ENCODE data around the gene PCSK5.

PCSK5 gene

GRCh38 chr9:76092572-76092971 lies 202.1 kb downstream of the PCSK5 start:
- no peak for DNase-seq

GRCh38 chr9:76095585-76095984 lies 205.1 kb downstream of the PCSK5 start:
- no peak for DNase-seq

- DNase-seq: no peak
Measured at GRCh38 chr9:76099516-76099915, 209.0 kb downstream of the PCSK5 start.

GRCh38 chr9:76101075-76101474 lies 210.6 kb downstream of the PCSK5 start:
- DNase-seq: no peak

GRCh38 chr9:76101491-76101890 lies 211.0 kb downstream of the PCSK5 start:
- DNase-seq: no peak

GRCh38 chr9:76101947-76102346 lies 211.5 kb downstream of the PCSK5 start:
- DNase-seq: no peak

- no peak for DNase-seq
Measured at GRCh38 chr9:76103531-76104315, 213.2 kb downstream of the PCSK5 start.

GRCh38 chr9:76107482-76107881 lies 217.0 kb downstream of the PCSK5 start:
- no peak for DNase-seq

GRCh38 chr9:76109953-76110352 lies 219.5 kb downstream of the PCSK5 start:
- no peak for DNase-seq

GRCh38 chr9:76112151-76112550 lies 221.7 kb downstream of the PCSK5 start:
- no peak for DNase-seq

- no peak for DNase-seq
Measured at GRCh38 chr9:76114144-76114543, 223.7 kb downstream of the PCSK5 start.

GRCh38 chr9:76115396-76115795 lies 224.9 kb downstream of the PCSK5 start:
- DNase-seq: no peak

GRCh38 chr9:76115982-76116646 lies 225.6 kb downstream of the PCSK5 start:
- no peak for DNase-seq

- no peak for DNase-seq
Measured at GRCh38 chr9:76116913-76117312, 226.4 kb downstream of the PCSK5 start.

GRCh38 chr9:76127637-76128036 lies 237.2 kb downstream of the PCSK5 start:
- DNase-seq: no peak

GRCh38 chr9:76135902-76136301 lies 245.4 kb downstream of the PCSK5 start:
- DNase-seq: no peak

- DNase-seq: no peak
Measured at GRCh38 chr9:76136986-76137385, 246.5 kb downstream of the PCSK5 start.

GRCh38 chr9:76137931-76138330 lies 247.5 kb downstream of the PCSK5 start:
- no peak for DNase-seq

- DNase-seq: no peak
Measured at GRCh38 chr9:76138360-76138759, 247.9 kb downstream of the PCSK5 start.

- no peak for DNase-seq
Measured at GRCh38 chr9:76143834-76144233, 253.4 kb downstream of the PCSK5 start.

- DNase-seq: no peak
Measured at GRCh38 chr9:76150013-76150412, 259.5 kb downstream of the PCSK5 start.

- no peak for DNase-seq
Measured at GRCh38 chr9:76151267-76151666, 260.8 kb downstream of the PCSK5 start.

GRCh38 chr9:76153339-76153738 lies 262.9 kb downstream of the PCSK5 start:
- DNase-seq: no peak

- no peak for DNase-seq
Measured at GRCh38 chr9:76153902-76154629, 263.6 kb downstream of the PCSK5 start.
